Frontal cortex (tissue), 4 donors: ENCODE measurements around the gene NIM1K. TPM values are rescaled to one million over a fixed set of nuclear protein-coding genes. Genes with fewer than 3 reads are reported as not detected.
"Not testable (repeated sequence)": the region's sequence is repeated elsewhere in the genome, so short reads cannot be mapped to it uniquely, and the experiment has no call there.

Experiments used
- DNase-seq, 2 donors: peaks; one replicate each; pipeline ENCODE4 v3.0.0; 2012; ENCODE audit warnings: low spot score in 2 of 2
- FAIRE-seq: peaks from 2 replicates; lab custom pipeline; 2012; peaks lifted over from hg19 to GRCh38; lab: Jason Lieb, UNC
- total RNA-seq: library from RNA; depleted of rRNA; stranded (reverse); fragments of >200 nt; gene quantifications from one replicate; pipeline ENCODE4 v1.2.3, GENCODE V29; 2014
- donor health status: control.
- donor health status: control.
- donor health status: control.

NIM1K gene
- 8.2 TPM for total RNA-seq

GRCh38 chr5:43191740-43192557 lies at the start of gene NIM1K:
Gene NIM1K, plus strand, starts transcription at chr5:43192225. Its CDS starts 53,551 bp downstream, at chr5:43245776.
- peak; percentile 69 to 72 for DNase-seq
- no peak for FAIRE-seq

GRCh38 chr5:43145071-43145470 lies 47.0 kb upstream of the NIM1K start:
- DNase-seq = no peak
- no peak for FAIRE-seq

GRCh38 chr5:43146958-43147357 lies 45.1 kb upstream of the NIM1K start:
- no peak for FAIRE-seq
- no peak for DNase-seq

- DNase-seq = no peak
- FAIRE-seq = no peak
These were observed 43.6 kb upstream of the NIM1K start for GRCh38 chr5:43148417-43148816.

- FAIRE-seq (no peak), DNase-seq (no peak)
These were observed 42.8 kb upstream of the NIM1K start for GRCh38 chr5:43149231-43149630.

GRCh38 chr5:43150075-43150474 lies 42.0 kb upstream of the NIM1K start:
- FAIRE-seq (no peak), DNase-seq (no peak)

GRCh38 chr5:43150748-43151147 lies 41.3 kb upstream of the NIM1K start:
- FAIRE-seq = no peak
- DNase-seq = no peak

GRCh38 chr5:43152946-43153345 lies 39.1 kb upstream of the NIM1K start:
- FAIRE-seq = no peak

GRCh38 chr5:43154469-43154868 lies 37.6 kb upstream of the NIM1K start:
- DNase-seq (no peak), FAIRE-seq (no peak)

More at GRCh38 chr5:43152946-43153345, 39.1 kb upstream of the NIM1K start:
- DNase-seq = no peak

GRCh38 chr5:43155394-43156096 lies 36.5 kb upstream of the NIM1K start:
- FAIRE-seq = no peak
- no peak for DNase-seq

GRCh38 chr5:43156388-43156787 lies 35.6 kb upstream of the NIM1K start:
- DNase-seq = peak in 1 of 2 donors; percentile 33
- FAIRE-seq = no peak

GRCh38 chr5:43157068-43157467 lies 35.0 kb upstream of the NIM1K start:
- no peak for FAIRE-seq
- DNase-seq = no peak

GRCh38 chr5:43161244-43161643 lies 30.8 kb upstream of the NIM1K start:
- FAIRE-seq (no peak), DNase-seq (no peak)

- FAIRE-seq, DNase-seq: not testable (repeated sequence)
These were observed 27.2 kb upstream of the NIM1K start for GRCh38 chr5:43164801-43165200.

GRCh38 chr5:43165323-43165722 lies 26.7 kb upstream of the NIM1K start:
- FAIRE-seq (no peak), DNase-seq (no peak)

- DNase-seq (no peak), FAIRE-seq (no peak)
These were observed 23.9 kb upstream of the NIM1K start for GRCh38 chr5:43168175-43168574.

- DNase-seq (no peak), FAIRE-seq (no peak)
These were observed 20.6 kb upstream of the NIM1K start for GRCh38 chr5:43171451-43171850.

- FAIRE-seq = no peak
- DNase-seq = no peak
These were observed 20.1 kb upstream of the NIM1K start for GRCh38 chr5:43171926-43172325.

- DNase-seq (no peak), FAIRE-seq (no peak)
These were observed 19.2 kb upstream of the NIM1K start for GRCh38 chr5:43172779-43173178.

- DNase-seq = no peak
These were observed 17.4 kb upstream of the NIM1K start for GRCh38 chr5:43174586-43174985.

GRCh38 chr5:43179836-43180235 lies 12.2 kb upstream of the NIM1K start:
- FAIRE-seq (no peak), DNase-seq (no peak)

More at GRCh38 chr5:43174586-43174985, 17.4 kb upstream of the NIM1K start:
- FAIRE-seq = no peak
